Activated gamma-delta T cell treated with Interleukin-2 at 50 U/mL for 16 hours (primary cell): ENCODE data around the gene TRPM4.
"Not testable (repeated sequence)": the region's sequence is repeated elsewhere in the genome, so short reads cannot be mapped to it uniquely, and the experiment has no call there.

Experiments
- DNase-seq: peaks from one replicate; pipeline ENCODE4 v3.0.0-alpha.2; 2020

TRPM4 gene

GRCh38 chr19:49127674-49128544 lies 29.7 kb upstream of the TRPM4 start:
- DNase-seq: peak; percentile 91

- DNase-seq: no peak
Observed at GRCh38 chr19:49128545-49129237, 28.9 kb upstream of the TRPM4 start.

GRCh38 chr19:49129238-49129583 lies 28.4 kb upstream of the TRPM4 start:
- DNase-seq: no peak

GRCh38 chr19:49130325-49130724 lies 27.3 kb upstream of the TRPM4 start:
- no peak for DNase-seq

- DNase-seq: no peak
Observed at GRCh38 chr19:49132974-49133609, 24.5 kb upstream of the TRPM4 start.

- no peak for DNase-seq
Observed at GRCh38 chr19:49133621-49134454, 23.8 kb upstream of the TRPM4 start.

- DNase-seq: no peak
Observed at GRCh38 chr19:49135686-49136085, 21.9 kb upstream of the TRPM4 start.

GRCh38 chr19:49136771-49137171 lies 20.8 kb upstream of the TRPM4 start:
- DNase-seq: no peak

GRCh38 chr19:49140951-49141350 lies 16.6 kb upstream of the TRPM4 start:
- DNase-seq: no peak

- DNase-seq: no peak
Observed at GRCh38 chr19:49141352-49141751, 16.2 kb upstream of the TRPM4 start.

GRCh38 chr19:49142866-49143335 lies 14.7 kb upstream of the TRPM4 start:
- DNase-seq: peak; percentile 51

- peak; percentile 76 for DNase-seq
Observed at GRCh38 chr19:49145573-49146407, 11.8 kb upstream of the TRPM4 start.

- DNase-seq: not testable (repeated sequence)
Observed at GRCh38 chr19:49146408-49146770, 11.2 kb upstream of the TRPM4 start.

GRCh38 chr19:49148044-49148682 lies 9.4 kb upstream of the TRPM4 start:
- no peak for DNase-seq

- DNase-seq: peak; percentile 74
Observed at GRCh38 chr19:49148784-49149651, 8.6 kb upstream of the TRPM4 start.

GRCh38 chr19:49149652-49150105 lies 7.9 kb upstream of the TRPM4 start:
- DNase-seq: no peak

GRCh38 chr19:49150106-49150943 lies 7.3 kb upstream of the TRPM4 start:
- DNase-seq: no peak

- DNase-seq: no peak
Observed at GRCh38 chr19:49150944-49151243, 6.7 kb upstream of the TRPM4 start.
